HG02571 (cell line): ENCODE measurements around the gene GLCE.
"Not testable (repeated sequence)": the region's sequence is repeated elsewhere in the genome, so short reads cannot be mapped to it uniquely, and the experiment has no call there.

ENCODE experiments used
- ATAC-seq: cut with Tn5 transposase; IDR thresholded peaks from one replicate; pipeline ENCODE4 v1.9.1; 2021; ENCODE audit warnings: mild to moderate bottlenecking, moderate library complexity; ENCODE audit not compliant: unreplicated experiment

GLCE gene

DNA sequence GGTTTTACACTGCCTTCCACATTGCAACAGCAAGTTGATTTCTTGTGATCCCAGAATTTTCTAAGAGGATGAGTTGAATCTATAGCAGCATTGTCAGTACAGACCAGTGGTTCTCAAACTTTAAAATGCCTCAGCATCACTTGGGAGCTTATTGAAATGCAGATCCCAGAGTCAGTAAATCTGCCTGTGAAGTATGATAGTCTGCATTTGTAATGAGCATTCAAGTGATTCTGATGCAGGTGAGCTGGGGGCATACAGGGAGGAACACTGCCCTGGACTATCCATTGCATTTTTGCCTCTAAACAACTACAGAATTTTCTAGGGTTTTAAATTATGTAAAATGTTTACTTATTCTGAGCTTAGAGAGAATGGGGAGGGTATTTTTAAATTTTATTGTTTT is 110.8 kb downstream of the GLCE start:
- ATAC-seq = no peak

DNA sequence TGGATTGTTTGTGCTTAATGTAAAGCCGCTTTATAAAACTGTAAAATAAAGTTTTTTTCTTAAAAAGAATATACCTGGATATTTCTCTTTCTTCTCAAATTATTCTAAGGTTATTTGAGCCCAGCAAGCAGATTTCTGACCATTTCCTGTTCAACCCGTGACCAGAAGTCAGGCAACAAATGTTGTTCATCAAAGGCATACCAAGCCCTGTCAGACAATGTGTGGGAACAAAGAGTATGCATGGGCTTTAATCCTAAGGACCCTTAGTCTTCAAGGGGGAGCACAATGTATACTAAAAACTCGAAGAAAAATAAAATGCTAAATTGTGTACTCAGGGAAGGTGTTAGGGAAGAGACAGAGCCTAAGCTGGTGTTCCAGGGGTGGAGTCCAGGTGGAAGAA is 111.7 kb downstream of the GLCE start:
- ATAC-seq = no peak

DNA sequence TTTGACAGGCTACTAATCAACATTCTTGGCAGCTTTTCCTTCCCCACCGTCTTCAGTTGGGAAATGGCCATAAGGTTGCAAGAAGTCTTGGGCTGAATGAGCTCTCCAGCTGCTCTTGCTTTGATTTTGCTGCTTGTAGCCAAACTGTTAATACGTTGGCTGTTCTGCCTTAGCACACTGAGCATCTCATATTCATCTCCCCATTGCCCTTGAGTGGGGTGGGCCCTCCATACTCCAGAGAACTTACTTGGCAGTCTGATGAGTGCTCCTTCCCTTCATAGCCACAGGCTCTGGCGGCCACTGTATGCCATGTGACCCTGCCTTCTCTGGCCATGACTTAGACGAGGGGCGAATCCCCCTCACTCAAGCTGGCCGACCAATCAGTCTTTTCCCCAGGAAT is 112.5 kb downstream of the GLCE start:
- ATAC-seq = no peak

DNA sequence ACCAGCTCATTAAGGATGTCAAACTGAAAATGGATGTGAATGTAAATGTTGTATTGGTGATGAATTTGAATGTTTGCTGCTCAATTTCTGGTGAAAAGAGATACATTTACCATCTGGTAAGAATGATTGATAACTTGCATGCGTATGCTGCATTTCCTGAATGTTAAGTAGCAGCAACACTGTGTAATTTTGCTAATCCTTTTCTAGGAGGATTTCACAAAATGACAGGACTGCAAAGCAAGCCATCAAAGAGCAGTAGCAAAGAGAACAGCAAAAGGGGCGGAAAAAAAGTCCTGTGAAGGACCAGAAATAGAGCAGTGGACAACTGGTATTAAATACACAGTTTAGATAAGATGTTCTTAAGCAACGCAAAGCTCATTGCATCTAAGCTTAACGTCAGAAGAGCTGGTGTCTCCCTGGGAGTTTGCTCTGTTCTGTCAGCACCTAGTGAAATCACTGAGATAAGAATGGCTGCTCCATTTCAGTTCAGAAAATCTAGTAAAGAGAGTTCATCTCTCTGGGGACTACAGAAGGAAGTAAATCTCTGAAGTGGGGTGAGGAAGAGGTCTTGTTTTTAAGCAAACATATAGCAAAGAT is 114.7 kb downstream of the GLCE start:
- ATAC-seq = no peak

DNA sequence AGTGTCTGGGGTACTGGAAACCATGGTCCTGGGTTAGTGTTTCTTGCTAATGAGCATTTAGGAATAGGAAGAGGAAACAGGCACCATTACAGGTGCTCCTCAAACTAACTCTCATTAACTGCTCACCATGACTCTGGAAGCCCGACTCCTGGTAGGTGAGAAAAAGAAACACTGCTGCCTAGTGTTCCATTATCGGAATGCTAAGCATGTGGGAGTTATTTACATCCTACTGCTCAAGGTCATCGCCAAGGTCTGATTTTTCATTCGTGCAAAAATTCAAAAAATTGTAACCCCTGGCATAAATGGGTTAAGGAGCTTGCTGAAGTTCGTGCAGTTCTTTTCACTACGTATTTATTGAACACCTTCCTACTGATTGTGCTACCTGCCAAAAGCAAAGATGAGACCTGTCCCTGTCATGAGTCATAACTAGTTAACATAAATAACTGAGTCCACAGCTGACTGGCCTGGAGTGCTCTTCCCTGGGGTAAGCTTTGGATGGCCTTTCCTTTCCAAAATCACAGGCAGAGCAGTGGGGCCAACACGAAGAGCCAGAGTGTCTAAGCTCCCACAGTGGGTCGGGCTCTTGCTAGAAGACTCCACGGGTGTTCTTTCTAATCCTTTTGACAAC is 115.6 kb downstream of the GLCE start:
- no peak for ATAC-seq

DNA sequence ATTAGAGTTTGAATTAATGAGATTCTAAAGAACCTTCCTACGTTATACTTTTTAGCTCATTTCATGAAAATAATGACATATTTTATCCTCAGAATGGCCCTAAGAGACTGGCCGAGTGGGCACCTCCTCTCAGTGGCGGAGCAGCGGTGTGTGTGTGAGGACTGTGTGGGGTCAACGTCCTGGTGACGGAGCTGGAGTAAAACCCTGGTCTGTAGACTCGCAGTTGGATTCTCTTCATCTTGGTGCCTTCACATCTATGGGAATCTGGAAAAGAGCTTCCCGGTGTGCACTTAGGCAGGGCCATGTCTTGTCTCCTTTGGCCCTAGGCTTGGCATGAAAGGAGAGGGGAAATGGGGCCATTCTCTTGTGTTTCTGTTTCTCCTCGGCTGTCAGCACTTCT is 116.9 kb downstream of the GLCE start:
- no peak for ATAC-seq

DNA sequence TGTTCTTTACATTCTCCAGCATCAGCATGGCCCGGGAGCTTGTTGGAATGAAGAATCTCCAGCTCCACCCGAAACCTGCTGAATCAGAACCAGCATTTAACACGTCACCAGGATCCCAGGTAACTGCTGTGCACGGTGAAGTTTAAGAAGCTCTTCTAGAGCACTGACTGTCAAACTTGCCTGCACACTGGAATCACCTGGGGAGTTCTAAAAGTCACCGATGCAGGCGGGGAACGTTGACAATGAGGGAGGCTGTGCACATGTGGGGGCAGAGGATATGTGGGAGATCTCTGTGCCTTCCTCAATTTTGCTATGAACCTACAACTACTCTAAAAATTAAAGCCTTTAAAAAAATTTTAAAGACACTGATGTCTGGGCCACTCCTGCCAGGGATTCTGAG is 119.2 kb downstream of the GLCE start:
- no peak for ATAC-seq

DNA sequence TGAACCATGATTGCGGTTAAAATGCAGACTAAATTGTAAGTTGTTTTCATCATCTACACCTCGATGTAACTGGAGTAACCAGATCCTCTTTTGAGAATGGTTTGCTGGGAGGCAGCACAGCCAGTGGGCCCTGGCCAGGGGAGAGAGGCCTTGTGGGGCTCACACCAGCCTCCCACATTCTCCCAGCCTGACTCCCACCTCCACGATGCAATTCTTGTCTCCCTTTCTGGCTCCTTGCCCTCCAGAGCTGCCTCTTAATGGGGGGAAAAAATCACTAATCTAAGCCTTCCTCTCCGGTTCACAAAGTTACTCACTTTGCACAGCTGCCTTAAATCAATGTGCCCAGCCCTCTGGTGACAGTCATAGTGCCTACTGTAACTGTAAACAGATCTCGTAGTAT is 120.3 kb downstream of the GLCE start:
- ATAC-seq = no peak

DNA sequence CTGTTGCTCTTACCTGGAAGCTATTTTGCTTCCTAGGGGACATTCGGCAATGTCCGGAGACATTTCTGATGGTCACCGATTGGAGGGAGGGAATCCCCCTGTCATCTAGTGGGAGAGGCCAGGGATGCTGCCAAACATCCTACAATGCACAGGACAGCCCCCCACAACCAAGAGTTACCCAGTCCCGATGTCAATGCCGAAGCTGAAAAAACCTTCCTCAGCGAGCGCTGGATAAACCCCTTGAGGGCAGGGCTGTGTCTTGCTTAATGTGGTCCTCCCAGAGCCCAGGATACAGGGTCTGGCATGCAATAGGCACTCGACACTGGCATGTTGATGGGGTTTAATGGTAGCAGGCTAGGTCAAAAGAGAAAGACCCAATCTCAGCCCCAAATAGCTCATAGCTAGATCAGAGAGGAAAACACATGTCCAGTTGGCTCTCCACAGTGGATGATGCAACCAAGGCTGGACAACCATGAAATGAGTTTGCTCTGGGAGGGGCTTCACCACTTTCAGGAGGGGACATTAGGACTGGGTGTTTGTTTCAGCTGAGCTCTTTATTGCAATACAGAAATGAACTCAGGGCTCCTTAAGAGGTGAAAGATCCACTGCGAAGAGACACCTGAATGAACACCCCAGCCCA is 121.8 kb downstream of the GLCE start:
- ATAC-seq = no peak

DNA sequence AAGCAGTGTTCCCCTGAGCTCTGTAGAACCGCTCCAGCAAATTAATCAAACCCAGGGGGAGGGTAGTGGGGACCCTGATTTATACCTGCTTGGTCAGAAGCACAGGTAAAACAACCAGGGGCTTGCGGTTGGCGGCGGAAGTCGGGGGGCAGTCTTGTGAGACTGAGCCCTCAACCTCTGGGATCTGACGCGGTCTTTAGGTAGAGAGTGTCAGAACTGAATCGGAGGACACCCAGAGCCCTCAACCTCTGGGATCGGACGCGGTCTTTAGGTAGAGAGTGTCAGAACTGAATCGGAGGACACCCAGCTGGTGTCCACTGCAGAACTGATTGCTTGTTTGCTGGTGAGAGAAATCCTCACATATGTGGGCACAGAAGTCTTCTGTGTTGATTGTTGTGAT is 125.4 kb downstream of the GLCE start:
- no peak for ATAC-seq

DNA sequence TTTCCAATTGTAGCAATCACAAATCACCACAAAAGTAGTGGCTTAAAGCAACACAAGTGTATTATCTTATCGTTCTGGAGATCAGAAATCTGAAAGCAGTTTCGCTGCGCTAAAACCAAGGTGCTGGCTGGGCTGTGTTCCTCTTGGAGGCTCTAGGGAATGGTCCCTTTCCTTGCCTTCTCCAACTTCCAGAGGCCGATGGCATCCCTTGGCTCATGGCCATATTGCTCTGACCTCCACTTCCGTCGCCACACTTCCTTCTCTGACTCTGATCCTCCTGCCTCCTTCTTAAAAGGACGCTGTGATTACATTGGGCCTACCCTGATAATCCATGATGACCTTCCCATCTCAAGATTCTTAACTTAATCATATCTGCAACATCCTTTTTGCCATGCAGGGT is 127.6 kb downstream of the GLCE start:
- no peak for ATAC-seq

DNA sequence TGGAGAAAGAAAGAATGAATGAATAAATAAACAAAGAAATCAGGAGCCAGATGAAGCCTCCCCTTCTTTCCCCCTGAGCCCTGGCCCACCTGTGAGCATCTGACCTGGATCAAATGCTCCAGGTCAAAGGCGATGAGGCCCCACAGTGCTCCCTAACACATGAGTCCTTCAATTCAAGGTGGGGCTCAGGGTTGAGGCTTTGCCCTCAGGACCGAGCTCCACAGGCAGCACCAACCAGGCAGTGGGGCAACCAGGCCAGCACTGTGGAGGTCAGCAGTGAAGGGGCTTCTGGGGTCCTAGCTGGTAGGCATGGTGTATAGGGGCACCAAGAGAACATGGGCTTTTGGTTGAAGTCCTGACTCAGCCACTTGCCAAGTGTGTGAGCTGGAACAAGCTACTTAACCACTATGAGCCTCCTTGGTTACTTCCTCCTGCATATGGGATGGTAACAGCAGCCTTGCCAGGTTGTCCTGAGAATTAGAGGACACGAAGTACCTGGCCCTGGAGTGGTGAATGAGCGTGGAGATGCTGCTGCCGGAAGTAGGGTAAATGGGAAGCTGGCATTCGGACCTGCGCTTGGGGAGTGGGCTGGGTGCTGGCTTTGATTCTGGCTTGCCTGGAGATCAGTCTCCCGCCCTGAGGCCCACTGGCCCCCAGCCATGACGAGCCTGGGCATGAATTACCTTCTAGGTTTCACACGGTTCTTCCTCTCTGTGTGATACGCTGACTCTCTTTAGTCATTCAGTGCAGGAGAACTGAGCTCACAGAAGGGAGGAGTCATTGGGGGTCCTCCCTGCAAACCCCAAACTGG is 128.3 kb downstream of the GLCE start:
- no peak for ATAC-seq

DNA sequence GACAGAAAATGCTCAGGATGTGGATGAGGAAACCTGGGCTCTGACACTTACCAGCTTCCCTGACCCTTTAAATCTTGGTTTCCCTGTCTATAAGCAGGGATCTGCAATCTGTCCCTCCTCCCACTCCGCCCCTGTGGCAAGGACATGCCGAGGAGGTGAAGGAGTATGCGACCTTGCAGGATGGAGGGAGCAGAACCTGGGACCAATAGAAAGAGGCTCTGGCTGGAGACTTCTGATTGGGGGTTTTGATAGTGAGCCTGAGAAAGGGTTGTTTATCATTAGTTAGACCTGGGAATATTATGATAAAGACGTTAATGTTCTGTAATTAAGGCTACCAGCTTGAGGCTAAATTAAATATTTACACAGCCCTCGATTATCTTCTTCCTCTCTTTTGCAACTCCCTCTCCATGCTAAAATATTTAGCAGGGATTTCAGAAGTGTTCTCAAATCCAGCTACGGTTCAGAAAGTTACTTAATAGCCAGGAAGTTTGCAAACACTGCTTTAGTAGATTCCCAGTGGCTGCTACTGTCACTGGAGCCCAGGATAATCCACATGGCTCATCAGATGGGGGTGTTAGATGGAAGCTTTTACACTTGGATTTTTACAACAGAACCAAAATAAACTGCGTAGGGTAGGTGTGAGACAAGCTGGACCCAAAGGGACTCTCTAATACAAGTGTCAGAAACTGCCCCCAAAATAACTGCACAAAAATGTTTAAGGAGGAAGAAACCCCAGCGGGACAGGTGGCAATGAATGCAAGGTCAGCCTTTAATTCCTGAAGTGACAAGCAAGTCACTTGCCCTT is 129.1 kb downstream of the GLCE start:
- ATAC-seq = no peak

DNA sequence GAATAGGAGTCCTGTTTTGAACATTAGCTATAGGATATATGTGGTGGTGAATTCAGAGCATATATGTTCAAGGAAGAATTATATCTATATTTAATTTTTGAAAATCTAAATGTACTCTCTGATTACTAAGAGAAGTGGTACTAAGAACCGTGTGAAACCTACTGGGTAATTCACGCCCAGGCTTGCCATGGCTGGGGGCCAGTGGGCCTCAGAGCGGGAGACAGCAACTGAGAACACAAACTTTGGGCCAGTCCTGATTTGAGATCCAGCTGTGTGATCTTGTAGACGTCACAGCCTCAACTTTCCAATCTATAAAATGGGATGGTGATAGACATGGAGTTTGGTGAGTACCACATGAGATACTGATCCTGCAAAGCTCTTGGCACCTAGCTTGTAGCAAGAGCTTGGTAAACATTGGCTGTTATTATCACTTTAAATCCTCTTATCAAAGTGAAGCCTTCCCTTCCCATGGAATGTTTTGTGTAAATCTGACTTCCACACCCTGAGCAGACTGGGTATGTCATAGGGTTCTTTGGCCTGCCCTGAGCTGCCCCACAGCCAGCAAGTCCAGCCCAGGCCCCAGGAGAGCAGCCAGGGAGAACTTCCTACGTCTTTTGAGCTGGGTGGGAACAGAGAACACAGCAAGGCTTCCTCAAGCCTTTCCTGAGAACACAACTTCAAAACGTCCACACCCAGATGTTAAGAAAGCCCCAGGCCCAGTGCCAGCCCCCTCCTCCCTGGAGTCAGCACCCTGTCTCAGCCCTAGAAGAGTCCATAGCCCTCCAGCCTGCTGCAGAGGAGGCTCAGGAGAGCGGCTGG is 130.1 kb downstream of the GLCE start:
- ATAC-seq = no peak

DNA sequence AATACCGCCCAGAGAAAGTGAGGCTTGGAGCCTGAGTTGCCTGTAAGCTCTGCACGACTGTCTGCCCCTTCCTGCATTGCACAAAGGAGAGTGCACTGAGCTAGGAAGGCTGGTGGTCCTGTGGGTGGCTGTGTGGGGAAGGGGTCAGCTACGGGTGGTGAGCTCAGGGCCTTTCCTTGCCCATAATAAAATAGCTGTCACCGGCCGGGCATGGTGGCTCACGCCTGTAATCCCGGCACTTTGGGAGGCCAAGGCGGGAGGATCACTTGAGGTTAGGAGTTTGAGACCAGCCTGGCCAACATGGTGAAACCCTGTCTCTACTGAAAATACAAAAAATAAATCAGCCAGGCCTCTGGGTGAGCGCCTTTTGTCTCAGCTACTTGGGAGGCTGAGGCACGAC is 131.2 kb downstream of the GLCE start:
- ATAC-seq = not testable (repeated sequence)

DNA sequence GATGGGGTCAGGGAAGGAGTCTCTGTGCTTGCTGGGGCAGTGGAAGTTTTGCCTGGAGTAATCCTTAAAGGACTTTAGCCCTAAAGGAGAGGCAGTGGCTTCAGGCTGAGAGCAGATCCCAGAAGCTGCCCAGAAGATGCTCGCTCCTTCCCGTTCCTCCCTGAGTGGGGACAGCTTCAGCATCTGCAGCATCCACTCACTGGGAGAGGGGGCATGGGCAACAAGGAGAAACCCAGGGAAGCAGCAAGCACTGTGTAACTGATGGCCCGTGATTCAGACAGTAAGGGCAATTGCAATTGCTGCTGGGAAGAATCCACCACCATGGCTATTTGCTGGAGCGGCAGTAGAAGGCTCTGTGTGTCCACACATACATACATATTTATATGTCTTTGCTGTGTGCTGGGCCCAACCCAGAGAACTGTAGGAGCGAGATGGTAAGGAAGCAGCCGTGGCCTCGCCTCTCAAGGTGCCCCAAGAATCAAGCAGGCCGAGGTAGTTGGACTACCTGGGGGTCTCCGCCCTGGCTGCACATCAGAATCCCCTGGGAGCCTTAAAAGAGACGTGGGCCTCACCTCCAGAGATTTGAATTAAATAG is 132.5 kb downstream of the GLCE start:
- ATAC-seq = no peak

DNA sequence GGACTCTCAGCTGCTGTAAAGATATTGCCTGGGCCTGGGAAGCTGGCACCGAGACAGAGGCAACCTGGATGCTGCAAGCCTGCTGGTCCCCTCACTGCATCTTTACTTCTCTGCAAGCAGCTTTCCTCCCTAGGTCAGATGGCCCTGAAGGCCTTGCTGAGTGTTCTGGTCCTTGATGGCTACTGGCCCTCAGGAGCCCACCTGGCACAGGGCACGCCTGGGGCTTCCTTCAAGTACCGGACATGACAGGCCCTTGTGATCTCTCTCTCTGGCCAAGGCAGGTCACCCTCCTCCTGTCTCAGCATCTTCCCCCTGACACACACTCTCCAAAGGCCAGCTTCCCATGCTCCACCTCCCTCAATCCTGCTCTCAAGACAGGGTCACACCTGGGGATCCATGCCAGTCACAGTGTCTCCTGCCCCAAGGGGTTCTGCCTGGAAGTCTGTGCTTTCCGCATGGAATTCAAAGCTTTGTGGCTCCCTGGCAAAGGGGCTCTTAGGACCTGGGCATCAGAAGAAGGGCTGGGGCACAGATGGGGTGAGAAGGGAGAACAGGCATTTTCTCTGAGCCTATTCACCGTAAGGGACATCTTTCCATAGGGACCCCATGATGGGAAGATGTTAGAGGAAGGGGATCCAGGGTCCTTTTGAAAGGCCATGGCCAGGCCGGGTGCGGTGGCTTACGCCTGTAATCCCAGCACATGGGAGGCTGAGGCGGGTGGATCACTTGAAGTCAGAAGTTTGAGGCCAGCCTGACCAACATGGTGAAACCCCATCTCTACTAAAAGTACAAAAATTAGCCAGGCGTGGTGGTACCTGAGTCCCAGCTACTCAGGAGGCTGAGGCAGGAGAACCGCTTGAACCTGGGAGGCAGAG is 133.5 kb downstream of the GLCE start:
- no peak for ATAC-seq

DNA sequence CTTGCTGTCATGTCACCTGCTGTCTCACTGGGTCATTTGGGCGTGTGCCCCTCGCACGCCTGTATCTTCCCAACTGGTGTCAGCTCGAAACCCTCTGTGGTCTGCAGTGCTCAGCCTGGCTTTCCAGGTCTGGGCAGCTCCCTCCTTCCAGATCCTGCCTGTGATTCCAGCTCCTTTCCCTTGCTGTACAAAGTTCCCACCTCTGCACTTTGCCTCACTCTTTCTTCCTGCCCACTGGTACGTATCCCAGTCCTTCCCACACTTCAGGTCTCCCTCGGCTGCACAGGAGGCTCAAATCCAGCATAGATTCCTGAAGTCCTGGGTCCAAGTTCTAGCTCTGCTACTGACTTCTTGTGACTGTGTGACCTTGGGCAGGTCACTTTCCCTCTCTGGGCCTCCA is 136.2 kb downstream of the GLCE start:
- no peak for ATAC-seq
